Colon (tissue), 2 donors: Measurements from ENCODE around the gene LATS2.

Experiments used
- FAIRE-seq: peaks from 2 replicates; lab custom pipeline; 2012; peaks lifted over from hg19 to GRCh38; lab: Jason Lieb, UNC
- donor health status: control.
- donor health status: control.

The LATS2 gene

GRCh38 chr13:21047591-21048282 lies 13.6 kb downstream of the LATS2 start:
- no peak for FAIRE-seq

- no peak for FAIRE-seq
Observed at GRCh38 chr13:21047087-21047486, 14.3 kb downstream of the LATS2 start.

- FAIRE-seq, result no peak
Observed at GRCh38 chr13:21046203-21046602, 15.2 kb downstream of the LATS2 start.

- no peak for FAIRE-seq
Observed at GRCh38 chr13:21045100-21045499, 16.3 kb downstream of the LATS2 start.

GRCh38 chr13:21043898-21044297 lies 17.5 kb downstream of the LATS2 start:
- no peak for FAIRE-seq

GRCh38 chr13:21040120-21040826 lies 21.1 kb downstream of the LATS2 start:
- no peak for FAIRE-seq

GRCh38 chr13:21039097-21039800 lies 22.1 kb downstream of the LATS2 start:
- FAIRE-seq, result no peak

GRCh38 chr13:21037656-21038055 lies 23.7 kb downstream of the LATS2 start:
- FAIRE-seq, result no peak

- no peak for FAIRE-seq
Observed at GRCh38 chr13:21035498-21035897, 25.9 kb downstream of the LATS2 start.

- FAIRE-seq, result no peak
Observed at GRCh38 chr13:21034603-21035191, 26.7 kb downstream of the LATS2 start.

- no peak for FAIRE-seq
Observed at GRCh38 chr13:21033856-21034602, 27.4 kb downstream of the LATS2 start.

- FAIRE-seq, result no peak
Observed at GRCh38 chr13:21033212-21033840, 28.1 kb downstream of the LATS2 start.

GRCh38 chr13:21032656-21033055 lies 28.7 kb downstream of the LATS2 start:
- FAIRE-seq, result no peak

- no peak for FAIRE-seq
Observed at GRCh38 chr13:21031594-21032275, 29.7 kb downstream of the LATS2 start.

GRCh38 chr13:21025539-21025938 lies 35.8 kb downstream of the LATS2 start:
- no peak for FAIRE-seq

GRCh38 chr13:21022056-21022979 lies 39.1 kb downstream of the LATS2 start:
- FAIRE-seq, result no peak

- FAIRE-seq, result no peak
Observed at GRCh38 chr13:21020581-21020980, 40.8 kb downstream of the LATS2 start.

- FAIRE-seq, result no peak
Observed at GRCh38 chr13:21020176-21020575, 41.2 kb downstream of the LATS2 start.

GRCh38 chr13:21018220-21018619 lies 43.2 kb downstream of the LATS2 start:
- FAIRE-seq, result no peak

- FAIRE-seq, result no peak
Observed at GRCh38 chr13:21016487-21016886, 44.9 kb downstream of the LATS2 start.
